GM18502 (cell line): Measurements from ENCODE around the gene COL4A5.

Source experiments
- ATAC-seq: cut with Tn5 transposase; IDR thresholded peaks from one replicate; pipeline ENCODE4 v1.9.1; 2021; ENCODE audit warnings: mild to moderate bottlenecking; ENCODE audit not compliant: unreplicated experiment, poor library complexity

The COL4A5 gene

DNA sequence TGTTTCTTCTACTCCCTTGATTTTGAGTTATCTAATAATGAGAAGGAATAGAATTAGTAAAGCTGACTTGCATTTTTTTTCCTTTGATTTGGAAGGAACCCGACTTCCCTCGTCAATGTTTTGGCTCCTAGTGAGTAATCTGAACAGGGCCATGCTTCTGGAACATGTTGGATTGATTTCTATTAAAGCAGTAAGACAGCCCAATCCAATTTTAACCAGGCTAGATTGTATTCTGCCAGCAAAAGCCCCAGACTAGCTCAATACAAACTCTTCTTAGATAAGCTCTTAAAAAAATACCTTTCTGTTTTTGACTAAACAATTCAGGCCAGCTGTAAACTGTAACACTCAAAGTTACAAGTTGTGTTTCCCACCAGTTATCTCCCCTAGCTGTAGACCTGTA lies 170.5 kb downstream of the COL4A5 start:
- no peak for ATAC-seq

DNA sequence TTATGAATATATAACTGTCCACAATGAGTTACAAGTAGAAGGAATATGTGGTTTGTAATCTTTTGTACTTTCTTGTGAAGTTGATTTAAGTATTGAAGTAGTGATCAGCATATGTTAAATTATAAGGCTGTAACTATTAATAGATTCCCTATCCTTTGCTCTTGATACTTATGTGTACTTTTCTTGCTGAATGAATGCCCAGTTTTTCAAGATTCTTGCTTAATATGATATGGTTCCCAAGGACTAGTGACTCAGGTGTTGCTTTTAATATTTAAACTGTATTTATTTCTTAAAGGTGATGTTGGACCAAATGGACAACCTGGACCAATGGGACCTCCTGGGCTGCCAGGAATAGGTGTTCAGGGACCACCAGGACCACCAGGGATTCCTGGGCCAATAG lies 175.0 kb downstream of the COL4A5 start:
- ATAC-seq, result no peak

DNA sequence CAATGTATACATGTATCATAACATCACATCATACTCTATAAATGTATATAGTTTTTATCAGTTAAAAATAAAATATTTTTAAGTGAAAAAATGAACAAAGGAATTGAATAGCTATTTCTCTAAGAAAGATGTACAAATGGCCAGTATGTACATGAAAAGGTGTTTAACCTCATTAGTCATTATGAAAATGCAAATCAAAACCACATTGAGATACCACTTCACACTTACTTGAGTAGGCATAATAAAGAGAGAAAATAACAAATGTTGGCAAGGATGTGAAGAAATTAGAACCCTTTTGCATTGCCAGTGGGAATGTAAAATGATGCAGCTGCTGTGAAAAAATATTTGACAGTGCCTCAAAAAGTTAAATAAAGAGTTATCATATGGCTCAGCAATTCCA lies 201.2 kb downstream of the COL4A5 start:
- no peak for ATAC-seq

DNA sequence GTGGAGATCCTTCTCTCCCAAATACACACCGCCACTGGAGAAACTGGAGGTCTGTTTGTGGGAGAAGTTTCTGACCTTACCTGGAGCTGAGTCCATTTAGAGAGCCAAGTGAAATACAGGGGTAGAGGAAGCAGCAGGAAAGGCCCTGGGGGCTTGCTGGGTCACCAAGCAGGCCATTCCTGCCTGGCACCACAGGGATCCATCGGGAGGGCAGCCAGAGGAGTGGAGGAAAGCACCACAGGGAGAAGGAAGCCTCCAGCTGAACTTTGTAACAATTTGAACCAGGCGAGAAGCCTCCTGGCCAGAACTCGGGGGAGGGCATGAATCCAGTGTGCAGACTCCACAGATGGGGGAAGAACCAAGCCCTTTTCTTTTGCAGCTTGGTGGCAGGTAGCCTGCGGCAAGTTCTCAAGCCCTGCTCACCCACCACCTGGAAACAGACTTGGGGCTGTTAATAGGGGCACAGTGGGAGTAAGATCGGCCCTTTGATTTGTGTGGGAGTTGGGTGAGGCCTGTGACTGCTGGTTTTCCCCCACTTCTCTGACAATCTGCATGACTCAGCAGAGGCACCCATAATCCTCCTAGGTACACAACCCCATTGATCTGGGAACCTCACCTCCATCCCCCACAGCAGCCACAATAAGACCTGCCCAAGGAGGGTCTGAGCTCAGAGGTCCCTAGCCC lies 202.1 kb downstream of the COL4A5 start:
- no peak for ATAC-seq

DNA sequence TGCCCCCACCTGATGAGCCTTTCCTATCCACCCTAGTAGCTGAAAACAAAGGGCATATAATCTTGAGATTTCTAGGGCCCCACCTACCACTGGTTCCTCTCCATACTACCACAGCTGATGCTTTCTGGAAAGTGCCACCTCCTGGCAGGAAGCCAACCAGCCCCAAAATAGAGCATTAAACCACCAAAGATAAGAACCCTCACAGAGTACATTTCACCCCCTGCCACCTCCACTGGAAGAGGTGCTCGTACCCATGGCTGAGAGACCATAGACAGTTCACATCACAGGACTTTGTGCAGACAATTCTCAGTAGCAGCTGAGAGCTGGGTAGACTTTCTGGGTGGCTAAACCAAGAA lies 202.6 kb downstream of the COL4A5 start:
- ATAC-seq, result no peak

DNA sequence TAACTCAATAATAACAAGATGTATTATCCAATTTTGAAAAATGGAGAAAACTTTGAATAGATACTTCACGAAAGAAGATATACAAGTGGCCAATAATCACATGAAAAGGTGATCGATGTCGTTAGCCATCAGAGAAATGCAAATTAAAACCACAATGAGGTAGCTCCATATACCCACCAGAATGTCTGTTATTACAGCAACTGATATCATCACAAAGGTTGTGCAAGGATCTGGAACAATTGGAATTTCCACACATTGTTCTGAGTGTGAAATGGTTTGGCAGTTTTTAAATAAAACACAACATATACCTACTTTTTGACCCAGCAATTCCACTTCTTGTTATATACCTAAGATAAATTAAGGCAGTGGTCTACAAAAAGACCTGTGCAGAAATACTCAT lies 225.1 kb downstream of the COL4A5 start:
- no peak for ATAC-seq

DNA sequence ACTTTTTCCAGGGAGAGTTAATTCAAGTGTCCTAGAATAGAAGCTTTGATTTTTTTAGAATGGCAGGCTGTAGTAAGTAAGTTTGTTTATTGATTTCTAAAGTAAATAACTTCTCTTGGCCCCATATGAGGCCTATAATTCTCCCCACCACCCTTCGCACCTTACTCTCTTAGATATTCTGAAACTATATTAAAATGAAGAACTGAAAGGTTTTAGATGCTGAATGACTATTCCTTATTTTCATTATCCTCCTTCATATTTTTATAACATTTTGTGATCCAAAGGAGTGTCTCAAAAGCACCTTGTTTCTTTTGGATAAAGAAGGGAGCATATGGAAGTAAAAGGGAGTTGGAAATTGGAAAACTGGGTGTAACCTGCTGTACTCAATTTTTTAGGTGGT lies 226.5 kb downstream of the COL4A5 start:
- ATAC-seq, result no peak

DNA sequence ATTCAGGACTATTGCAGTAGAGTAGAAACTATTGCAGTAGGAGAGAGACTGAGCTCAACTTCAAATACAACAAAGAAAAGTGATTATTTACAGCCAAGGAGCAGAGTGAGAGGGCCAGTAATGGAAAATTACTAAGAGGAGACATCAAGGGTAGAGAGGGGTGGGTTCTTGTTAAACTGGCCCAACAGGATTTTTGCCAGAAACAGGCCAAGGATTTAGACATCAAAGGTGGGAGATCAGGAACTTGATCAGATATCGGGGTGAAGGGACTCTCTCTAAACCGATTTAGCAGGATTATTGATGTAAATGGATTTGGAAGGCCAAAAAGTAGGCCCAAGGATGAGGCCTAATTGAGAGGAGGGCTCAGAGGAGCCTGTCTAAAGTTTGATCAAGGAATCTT lies 231.9 kb downstream of the COL4A5 start:
- no peak for ATAC-seq

DNA sequence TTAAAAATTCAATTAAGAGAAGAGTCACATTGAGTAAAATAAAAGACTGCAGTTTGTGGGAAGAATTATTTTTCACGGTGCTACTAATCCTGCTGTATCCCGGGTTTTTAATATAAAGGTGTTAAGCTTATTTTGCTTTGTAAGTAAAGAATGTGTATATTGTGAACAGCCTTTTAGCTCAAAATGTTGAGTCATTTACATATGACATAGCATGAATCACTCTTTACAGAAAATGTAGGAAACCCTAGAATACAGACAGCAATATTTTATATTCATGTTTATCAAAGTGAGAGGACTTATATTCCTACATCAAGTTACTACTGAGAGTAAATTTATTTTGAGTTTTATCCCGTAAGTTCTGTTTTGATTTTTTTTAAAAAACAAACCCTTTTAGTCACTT lies 257.1 kb downstream of the COL4A5 start:
- ATAC-seq, result no peak

DNA sequence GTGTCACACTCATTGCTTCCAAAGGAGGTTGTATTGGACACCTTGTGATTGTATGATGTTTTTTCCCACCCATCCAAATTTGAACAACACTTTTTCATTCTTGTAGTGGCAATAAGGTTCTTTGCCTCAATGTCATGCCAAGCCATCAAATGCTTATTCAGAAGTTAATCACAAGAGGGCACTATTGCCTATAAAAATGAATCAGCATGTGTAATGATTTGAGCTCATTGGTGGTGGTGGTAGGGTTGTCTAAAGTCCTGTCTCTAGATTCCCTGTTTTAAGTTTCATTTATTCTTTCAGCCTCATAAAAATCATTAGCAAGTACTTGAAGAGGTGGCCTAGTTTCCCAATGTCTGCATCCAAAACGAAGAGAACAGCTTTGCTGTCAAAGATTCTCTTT lies 259.7 kb downstream of the COL4A5 start:
- peak; percentile 66 for ATAC-seq

DNA sequence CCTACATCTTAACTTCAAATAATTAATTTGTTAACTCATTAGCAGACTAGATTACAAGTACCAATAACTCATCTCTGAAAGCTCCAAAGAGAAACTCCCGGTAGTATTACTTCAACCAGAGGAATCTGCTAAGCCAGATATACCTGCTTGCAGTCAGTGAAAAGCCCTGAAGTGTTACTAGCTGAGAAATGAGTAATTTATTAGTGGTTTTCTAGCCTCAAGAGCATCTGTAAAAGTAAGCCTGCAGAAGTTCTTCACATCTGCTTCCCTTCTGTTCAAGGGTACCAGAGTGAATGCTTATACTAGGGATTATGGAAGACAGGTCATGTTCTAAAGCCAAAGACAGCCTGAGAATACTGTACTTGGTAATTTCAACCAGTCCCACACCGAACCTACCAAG lies 262.0 kb downstream of the COL4A5 start:
- ATAC-seq, result no peak

DNA sequence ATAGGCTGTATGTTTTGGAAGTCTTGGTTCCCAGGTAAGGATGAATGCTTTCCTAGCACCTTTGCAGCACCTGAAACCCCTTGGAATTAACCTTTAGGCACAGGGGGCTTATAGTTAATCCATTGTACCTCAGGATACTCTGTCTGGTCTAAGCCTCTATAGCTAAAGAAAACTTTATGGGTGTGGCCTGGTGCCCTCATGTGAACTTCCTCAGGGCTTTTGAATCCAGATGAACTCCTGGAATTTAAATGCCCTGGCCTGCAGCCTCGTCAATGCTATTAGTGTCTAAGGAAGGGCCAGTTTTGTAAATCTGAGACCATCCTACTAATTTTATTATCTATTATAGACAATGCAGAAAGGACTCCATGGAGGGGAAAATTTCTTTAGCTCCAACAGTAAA lies 262.9 kb downstream of the COL4A5 start:
- ATAC-seq, result no peak

DNA sequence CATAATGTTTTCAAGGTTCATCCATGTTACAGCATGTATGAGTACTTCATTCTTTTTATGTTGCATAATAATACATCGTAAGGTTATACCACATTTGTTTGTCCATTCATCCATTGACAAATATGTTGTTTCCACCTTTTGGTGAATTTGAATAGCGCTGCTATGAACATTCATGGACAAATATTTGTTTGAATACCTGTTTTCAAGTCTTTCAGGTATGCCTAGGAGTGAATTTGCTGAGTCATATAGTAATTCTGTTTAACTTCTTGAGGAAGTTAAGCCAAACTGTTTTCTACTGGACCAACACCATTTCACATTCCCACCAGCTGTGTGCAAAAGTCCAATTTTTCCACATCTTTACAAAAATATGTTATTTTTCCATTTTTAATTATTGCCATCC lies 265.2 kb downstream of the COL4A5 start:
- ATAC-seq, result no peak

DNA sequence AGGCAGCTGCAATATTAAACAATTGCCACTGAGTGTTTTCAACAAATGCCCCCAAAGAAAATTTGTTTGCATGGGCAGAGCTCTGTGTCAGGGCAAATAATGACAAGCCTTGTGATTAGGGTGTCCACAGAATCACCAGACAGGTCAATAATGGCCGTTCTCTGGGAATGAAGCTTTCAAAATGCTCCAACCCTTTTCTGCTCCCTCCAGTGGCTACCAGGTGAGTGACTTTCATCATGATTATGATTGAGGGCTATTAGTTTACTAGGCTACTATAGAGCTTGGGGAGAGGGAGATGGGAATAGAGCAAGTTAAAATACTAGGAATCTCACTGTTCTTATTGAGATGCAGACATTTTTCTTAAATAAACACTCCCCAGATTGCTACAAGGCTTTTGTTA lies 273.2 kb downstream of the COL4A5 start:
- ATAC-seq, result no peak

DNA sequence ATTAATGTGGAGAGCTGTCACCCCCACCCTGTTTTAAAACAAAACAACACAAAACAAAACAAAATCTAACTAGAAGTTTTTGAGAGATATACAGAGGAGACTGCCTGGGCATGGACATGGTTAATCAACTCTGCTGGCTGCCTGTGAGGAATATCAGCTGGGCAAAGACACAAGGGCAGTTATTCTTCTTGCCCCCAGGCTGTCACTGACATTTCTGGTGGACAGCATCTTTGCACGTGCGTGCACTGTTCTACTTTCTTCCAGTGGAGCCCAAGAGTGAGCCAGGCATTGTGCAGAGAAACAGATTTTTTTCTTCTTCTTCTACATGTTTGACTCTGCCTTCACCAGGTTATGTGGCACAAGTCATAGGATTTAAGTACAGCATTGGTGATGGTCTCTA lies 282.9 kb downstream of the COL4A5 start:
- ATAC-seq, result no peak

DNA sequence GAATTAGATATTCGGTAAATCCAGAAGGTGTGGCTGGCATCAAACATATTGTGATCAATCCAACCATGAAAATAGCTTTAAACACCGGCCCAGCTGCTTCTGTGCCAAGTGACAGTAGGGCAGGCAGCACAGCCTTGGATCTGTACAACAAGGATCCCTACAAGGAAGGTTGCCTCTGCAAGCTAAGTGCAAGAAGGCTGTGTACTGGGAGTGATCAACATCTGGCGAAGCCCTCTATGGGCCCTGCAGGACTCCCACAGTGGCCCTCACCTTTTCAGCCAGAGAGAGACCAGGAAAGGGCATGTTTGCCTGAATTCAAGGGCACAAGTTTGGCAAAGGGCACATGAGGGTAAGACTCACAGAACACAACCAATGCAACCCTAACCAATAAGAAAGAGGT lies 287.1 kb downstream of the COL4A5 start:
- ATAC-seq, result no peak

DNA sequence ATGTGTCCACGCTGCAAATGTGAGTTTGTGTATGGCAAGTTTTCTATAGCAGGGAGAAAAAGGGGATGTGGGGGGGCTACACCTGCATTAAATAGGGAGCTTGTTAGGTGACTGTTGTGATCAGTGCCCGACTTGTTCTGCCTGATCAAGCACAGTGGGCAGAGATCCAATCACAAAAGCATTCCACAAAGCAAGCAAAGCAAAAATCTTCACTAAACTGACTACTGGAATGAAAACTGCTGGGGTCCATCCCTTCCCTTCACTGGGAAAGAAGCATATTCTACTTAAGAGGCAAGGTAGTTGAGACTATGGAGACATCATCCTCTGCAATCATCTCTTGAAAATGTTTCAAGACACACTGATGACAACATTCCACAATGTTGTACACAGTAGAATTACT lies 291.5 kb downstream of the COL4A5 start:
- no peak for ATAC-seq

DNA sequence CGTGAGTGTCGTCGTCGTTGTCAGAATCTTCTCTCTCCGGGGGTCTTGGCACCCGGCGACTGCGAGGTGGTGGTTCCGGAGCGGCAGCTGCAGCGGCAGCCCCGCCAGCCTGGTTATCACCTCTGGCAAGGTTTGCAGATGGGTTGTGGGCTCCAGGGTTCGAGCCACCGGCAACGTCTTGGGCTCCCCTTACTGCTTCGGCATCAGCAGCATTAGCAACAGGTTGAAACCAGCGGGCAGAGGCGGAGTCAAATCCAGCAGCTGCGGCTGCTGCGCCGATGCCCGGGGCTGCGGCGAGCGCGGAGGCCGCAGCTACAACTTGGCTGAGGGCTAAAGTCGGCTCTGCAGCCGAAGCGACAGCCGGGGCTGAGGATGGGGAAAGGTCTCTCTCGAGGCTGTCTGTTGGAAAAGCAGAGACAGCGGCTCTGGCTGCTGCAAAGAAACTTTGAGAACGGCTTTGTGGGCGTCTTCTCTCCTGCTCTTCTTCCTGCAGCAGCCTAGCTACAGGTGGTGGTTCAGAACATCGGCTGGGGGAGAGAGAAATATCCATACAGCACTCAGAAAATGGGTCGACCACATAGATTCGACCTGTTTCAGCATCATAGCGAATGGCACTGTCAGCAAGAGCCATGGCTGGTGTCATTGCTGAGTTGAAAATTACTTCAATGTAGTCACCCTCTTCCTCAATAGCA lies 293.1 kb downstream of the COL4A5 start:
- no peak for ATAC-seq

DNA sequence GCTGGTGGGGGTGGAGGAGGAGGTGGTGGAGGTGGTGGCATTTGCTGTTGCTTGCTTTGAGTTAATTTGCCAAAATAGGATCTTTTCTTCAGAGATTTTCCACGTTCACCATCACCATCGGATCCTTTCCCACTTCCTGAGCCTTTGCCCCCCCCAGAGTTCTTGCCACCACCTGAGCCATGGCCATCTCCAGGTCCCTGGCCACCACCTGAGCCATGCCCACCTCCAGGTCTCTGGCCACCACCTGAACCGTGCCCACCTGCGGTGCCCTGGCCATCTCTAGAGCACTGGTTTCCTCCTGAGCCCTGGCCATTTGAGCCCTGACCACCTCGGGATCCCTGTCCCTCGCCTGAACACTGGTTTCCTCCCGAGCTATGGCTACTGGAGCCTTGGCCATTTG lies 294.8 kb downstream of the COL4A5 start:
- no peak for ATAC-seq

DNA sequence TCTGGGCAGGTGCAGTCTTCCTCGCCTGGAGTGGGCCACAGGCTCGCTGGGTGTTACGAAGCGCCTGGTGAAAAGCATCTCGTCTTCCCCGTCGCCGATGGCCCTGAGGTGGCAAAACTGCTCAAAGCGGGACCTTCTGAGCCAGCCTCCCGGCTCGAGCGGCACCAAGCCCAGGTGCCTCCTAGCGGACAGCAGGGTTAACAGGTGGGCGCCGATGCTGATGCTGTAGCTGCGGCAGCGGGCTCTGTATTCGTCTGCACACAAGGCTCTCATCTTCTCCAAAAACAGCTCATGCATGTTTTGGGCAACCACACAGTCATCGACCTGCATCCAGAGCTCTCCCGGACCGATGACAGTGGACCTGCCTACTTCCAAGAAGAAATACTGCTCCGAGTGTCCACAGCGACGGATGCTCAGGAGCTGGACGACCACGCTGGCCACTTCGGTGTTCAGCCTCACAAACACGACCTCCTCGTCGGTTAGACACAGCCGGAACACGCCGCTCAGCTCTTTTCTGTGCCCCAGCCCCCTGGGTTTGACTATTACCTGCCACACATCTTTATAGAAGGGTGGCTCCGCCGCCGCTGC lies 295.5 kb downstream of the COL4A5 start:
- ATAC-seq, result no peak

DNA sequence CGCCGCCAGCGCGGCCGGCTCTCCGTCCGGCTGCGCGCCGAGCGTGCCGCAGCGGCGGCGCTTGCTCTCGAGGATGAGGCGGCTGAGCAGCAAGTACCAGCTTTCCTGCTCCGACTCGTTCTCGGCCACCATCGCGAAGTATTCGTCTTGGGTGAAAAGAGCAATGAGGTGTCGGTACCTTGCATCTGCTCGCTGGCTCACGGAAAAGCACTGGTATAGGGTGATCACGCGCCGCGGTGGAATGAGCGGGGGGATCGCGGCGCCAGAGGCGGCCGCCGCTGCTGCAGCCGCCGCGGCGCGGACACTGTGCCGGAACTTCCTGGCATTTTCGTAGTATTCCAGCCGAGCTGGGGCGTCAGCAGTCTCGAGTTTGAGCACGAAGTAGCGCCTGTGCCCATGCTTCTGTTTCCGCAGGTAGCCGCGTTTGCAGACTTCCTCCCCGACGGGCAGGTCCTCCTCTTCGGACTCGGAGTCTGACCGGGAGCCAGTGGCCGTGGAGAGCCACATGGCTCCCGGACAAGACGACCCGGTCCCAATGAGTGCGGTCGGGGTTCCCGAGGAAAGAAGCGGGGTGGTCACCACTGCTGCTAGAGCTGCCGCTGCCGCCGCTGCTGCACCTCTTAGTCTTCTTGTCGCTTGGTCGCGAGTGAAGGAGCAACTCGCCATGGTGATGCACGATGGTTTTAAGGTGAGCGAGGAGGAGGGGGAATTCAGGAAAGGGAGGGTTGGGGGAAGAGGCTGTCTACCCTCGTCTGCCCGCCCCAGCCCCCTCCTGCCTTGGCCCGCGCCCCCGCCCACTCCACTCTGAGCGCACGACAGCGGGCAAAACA lies 296.3 kb downstream of the COL4A5 start:
- ATAC-seq, result no peak
